Thyroid gland (tissue), 4 donors: ENCODE measurements around the gene KNOP1. TPM values are rescaled to one million over a fixed set of nuclear protein-coding genes. Genes with fewer than 3 reads are reported as not detected.

Experiments
- DNase-seq, 2 donors: peaks; one replicate each; pipeline ENCODE4 v3.0.0-alpha.2; 2019
- H3K27ac ChIP-seq, 3 donors: fragments of 200-600 bp; sonication (generic); 1 replicate in 2 of 3; 2 replicates in 1 of 3; pipeline ENCODE4 v1.5.1; 2016 to 2019; ENCODE audit warnings: mild to moderate bottlenecking in 1 of 3, moderate library complexity in 1 of 3
- H3K27me3 ChIP-seq: fragments of 200-600 bp; sonication (generic); one replicate; pipeline ENCODE4 v1.5.1; 2019
- H3K36me3 ChIP-seq, 2 donors: fragments of 200-600 bp; sonication (generic); one replicate each; pipeline ENCODE4 v1.5.1; 2016 to 2019
- H3K4me1 ChIP-seq, 2 donors: fragments of 200-600 bp; sonication (generic); one replicate each; pipeline ENCODE4 v1.5.1; 2017 to 2019
- H3K4me3 ChIP-seq, 3 donors: fragments of 200-600 bp; sonication (generic); replicated peaks in 1 of 3; 1 replicate in 2 of 3; 2 replicates in 1 of 3; pipeline ENCODE4 v1.5.1; 2016; ENCODE audit warnings: mild to moderate bottlenecking in 1 of 3
- H3K9me3 ChIP-seq: fragments of 200-600 bp; sonication (generic); one replicate; pipeline ENCODE4 v1.5.1; 2017
- CTCF ChIP-seq, 6 experiments: fragments of 200-600 bp in 3 of 6; fragments of 450-650 bp in 3 of 6; sonication (generic) in 3 of 6; IDR thresholded peaks; one replicate each; pipeline ENCODE4 v1.5.1; 2016 to 2019; ENCODE audit warnings: antibody characterized with exemption in 6 of 6, mild to moderate bottlenecking in 2 of 6, inconsistent platforms in 1 of 6, moderate library complexity in 1 of 6
- POLR2A ChIP-seq, 2 donors: fragments of 450-650 bp; IDR thresholded peaks; one replicate each; pipeline ENCODE4 v1.6.1; 2017; ENCODE audit warnings: antibody characterized with exemption in 2 of 2, mild to moderate bottlenecking in 2 of 2, moderate library complexity in 1 of 2
- WGBS, 2 donors: methylation state at CpG; one replicate each; pipeline ENCODE4 v1.1.5; 2017; 5-methylcytosine and 5-hydroxymethylcytosine counted together
- intact Hi-C: fragments of 100-400 bp; cut with DNase I; formaldehyde crosslinking; loops from one replicate; pipeline ENCODE4 v1.15.1; 2023
- total RNA-seq, 4 donors: library from RNA; depleted of rRNA; stranded (reverse); fragments of >200 nt; gene quantifications; one replicate each; pipeline ENCODE4 v1.2.3, GENCODE V29; 2016

Gene KNOP1, protein sequence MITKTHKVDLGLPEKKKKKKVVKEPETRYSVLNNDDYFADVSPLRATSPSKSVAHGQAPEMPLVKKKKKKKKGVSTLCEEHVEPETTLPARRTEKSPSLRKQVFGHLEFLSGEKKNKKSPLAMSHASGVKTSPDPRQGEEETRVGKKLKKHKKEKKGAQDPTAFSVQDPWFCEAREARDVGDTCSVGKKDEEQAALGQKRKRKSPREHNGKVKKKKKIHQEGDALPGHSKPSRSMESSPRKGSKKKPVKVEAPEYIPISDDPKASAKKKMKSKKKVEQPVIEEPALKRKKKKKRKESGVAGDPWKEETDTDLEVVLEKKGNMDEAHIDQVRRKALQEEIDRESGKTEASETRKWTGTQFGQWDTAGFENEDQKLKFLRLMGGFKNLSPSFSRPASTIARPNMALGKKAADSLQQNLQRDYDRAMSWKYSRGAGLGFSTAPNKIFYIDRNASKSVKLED
- 10 to 100 TPM in 3 of 4 donors, 1 to 10 TPM in 1; 8.9 to 11.5 (median 10.5) TPM for total RNA-seq

- peak in 1 of 2 donors; percentile 69 for TF ChIP-seq POLR2A (IDR thresholded peaks at IDR 0.05)
- peak in 1 of 6 experiments; percentile 12 for TF ChIP-seq CTCF (IDR thresholded peaks at IDR 0.05)
- Histone ChIP-seq H3K36me3 (peaks cover 5 to 13% of the 10 kb centered on the region in 2 donors), H3K27me3 (no peaks in the 10 kb centered on the region), H3K27ac (peak within 1 kb of the TSS; percentile 36 to 63 (median 60)), H3K4me1 (peaks cover 23 to 26% of the 10 kb centered on the region in 2 donors), H3K9me3 (no peaks in the 10 kb centered on the region), H3K4me3 (peak within 1 kb of the TSS; percentile 43 to 98 (median 92))
- 1 to 2% methylated on average over 23 to 30 of the region's 88 CpGs for WGBS, 2 donors
- peak; percentile 88 to 90 for DNase-seq
- intact Hi-C loops, result loop anchor here (5.0 kb wide), 1 partner anchor 164 kb away; the partner anchor contains the start of gene GPRC5B
These were observed at the start of gene KNOP1, which contains the start of gene IQCK for GRCh38 chr16:19717741-19718623. Gene KNOP1, minus strand, starts transcription at chr16:19718227. Its CDS starts 3,192 bp downstream, at chr16:19715035. Gene IQCK, plus strand, starts transcription at chr16:19718271. Its CDS starts 36 bp downstream, at chr16:19718307.

DNA sequence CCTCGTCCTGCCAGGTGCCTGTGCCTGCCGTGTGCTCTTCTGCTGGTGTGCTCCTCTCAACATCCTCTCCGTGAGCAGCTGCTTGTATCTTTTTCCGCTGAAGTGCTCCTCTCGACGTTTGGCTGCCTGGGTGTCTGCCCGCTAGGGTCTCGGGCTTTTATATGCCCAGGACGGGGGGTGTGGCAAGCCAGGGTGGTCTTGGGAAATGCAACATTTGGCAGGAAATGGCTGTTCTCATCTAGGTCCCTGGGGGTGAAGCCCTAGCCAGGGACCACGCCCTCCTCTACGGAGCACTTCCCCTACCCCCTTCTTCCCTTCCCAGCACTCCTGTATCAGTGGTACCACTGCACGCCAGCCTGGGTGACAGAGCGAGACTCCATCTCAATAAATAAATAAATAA, 49.5 kb upstream of the KNOP1 start:
- DNase-seq, result no peak
- no peak overlapping the region for H3K27ac ChIP-seq
- intact Hi-C loops, result no loop called here
- peaks cover 15 to 20% of the 10 kb centered on the region in 2 donors for H3K4me1 ChIP-seq
- no peaks in the 10 kb centered on the region for H3K9me3 ChIP-seq
- TF ChIP-seq POLR2A (IDR thresholded peaks at IDR 0.05) (no peak), CTCF (IDR thresholded peaks at IDR 0.05) (no peak)
- no peaks in the 10 kb centered on the region for H3K36me3 ChIP-seq
- no peak overlapping the region for H3K4me3 ChIP-seq
- WGBS, 2 donors, result 83 to 85% methylated on average over 13 of the region's 13 CpGs
- H3K27me3 ChIP-seq, result no peaks in the 10 kb centered on the region

DNA sequence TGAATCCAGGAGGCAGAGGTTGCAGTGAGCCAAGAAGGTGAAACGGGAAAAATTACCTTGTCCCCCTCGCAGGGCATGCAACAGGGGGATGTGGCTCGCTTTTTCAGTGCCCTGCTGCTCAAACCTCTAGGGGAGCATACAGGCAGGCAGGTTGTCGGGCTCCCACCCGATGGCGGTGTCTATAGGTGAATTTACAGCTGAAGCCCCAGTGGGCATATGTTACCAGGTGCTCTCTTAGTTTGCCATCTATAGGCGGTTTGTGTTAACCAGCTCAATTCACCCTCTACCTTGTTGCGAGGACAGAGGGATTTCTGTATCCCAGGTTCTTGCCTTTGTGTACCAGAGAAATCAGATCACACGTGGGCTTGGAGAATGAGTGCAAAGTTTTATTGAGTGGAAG, 49.0 kb upstream of the KNOP1 start:
- Histone ChIP-seq H3K9me3 (no peaks in the 10 kb centered on the region), H3K4me1 (peaks cover 15 to 20% of the 10 kb centered on the region in 2 donors), H3K36me3 (no peaks in the 10 kb centered on the region), H3K27ac (peak overlapping the region in 2 of 3 donors; percentile 59 to 69), H3K4me3 (no peak overlapping the region), H3K27me3 (no peaks in the 10 kb centered on the region)
- DNase-seq, result no peak
- WGBS, 2 donors, result 96 to 98% methylated on average over 8 to 9 of the region's 9 CpGs
- TF ChIP-seq POLR2A (IDR thresholded peaks at IDR 0.05), result no peak
- no peak for TF ChIP-seq CTCF (IDR thresholded peaks at IDR 0.05)
- intact Hi-C loops, result no loop called here

GRCh38 chr16:19766554-19766884, 48.5 kb upstream of the KNOP1 start:
- no peak for DNase-seq
- Histone ChIP-seq H3K4me3 (no peak overlapping the region), H3K27ac (peak overlapping the region; percentile 10 to 69 (median 59)), H3K27me3 (no peaks in the 10 kb centered on the region), H3K9me3 (no peaks in the 10 kb centered on the region), H3K36me3 (no peaks in the 10 kb centered on the region), H3K4me1 (peaks cover 15 to 17% of the 10 kb centered on the region in 2 donors)
- TF ChIP-seq POLR2A (IDR thresholded peaks at IDR 0.05) (no peak), CTCF (IDR thresholded peaks at IDR 0.05) (no peak)
- intact Hi-C loops, result no loop called here
- WGBS, 2 donors, result 90 to 97% methylated on average over 3 of the region's 3 CpGs
